ENCODE results near the gene PPIF.

The PPIF gene

DNA sequence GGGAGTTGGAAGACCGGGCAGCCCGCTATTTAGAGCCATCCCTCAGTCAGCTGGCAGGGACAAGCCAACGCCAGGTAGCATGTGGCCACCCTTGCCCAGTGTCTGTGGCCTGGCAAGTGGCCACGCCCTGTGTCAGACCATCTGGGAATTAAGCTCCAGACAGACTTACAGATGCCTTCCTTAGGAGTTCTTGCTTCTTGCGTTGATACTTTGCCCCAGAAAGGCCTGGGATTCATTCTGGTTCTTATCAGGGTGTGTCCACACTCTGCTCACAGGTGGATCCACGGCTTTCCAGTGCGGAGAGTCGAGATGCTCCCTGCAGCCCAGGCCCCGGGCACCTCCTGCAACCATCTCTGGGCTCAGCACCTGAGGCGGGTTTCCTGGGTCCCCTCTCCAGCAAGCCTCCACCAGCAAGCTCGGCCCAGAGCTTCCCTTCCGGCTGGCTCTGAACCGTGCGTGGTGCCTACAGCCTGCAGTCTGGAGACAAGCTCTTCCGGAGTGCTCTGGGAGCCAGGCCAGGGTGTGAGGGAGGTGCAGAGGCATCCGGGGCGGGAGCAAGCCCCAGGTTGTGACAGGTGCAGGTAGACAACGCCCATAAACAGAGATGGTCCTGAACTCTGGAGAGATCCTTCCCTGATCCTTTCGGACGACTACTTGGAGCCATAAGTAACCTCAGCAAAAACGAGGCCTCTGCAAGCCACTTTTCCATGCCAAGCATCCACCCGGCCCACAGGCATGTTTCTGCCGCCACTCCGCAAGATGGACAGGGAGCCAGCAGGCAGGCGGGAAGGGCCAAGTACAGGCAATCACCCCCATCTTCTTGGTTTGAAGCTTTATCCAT, 32.3 kb upstream of the PPIF start:
- DNase-seq = no peak

- no peak for DNase-seq
Measured at GRCh38 chr10:79315602-79315920, 31.7 kb upstream of the PPIF start.

- peak; percentile 67 for DNase-seq
Measured at GRCh38 chr10:79316671-79317431, 30.4 kb upstream of the PPIF start.

GRCh38 chr10:79318369-79318768, 28.9 kb upstream of the PPIF start:
- peak; percentile 20 for DNase-seq

DNA sequence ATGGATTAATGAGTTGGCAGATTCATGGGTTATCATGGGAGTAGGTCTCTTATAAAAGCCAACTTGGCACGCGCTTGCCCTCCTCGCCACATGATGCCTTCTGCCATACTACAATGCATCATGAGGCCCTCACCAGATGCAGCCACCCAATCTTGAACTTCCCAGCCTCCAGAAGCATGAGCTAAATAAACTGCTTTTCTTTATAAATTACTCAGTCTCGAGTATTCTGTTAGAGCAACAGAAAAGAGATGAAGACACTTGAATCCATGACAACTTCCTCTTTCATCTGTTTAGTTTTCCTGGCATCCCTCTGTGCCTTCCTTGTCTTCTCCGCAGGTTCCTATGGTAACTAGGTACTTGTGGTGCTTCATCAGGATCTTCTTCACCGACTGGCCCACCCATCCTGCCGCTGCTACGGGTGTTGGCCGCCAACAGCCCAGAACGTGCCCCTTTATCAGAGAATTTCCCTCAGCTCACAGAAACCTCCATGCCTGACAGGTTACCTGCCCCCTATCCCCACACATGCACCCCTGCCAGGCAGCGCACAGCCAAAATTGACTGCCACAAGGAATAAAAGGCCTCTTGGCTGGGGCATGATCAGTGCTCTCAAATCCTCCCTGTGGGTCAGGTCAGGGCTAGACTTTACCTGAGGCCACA, 28.0 kb upstream of the PPIF start:
- DNase-seq = no peak

DNA sequence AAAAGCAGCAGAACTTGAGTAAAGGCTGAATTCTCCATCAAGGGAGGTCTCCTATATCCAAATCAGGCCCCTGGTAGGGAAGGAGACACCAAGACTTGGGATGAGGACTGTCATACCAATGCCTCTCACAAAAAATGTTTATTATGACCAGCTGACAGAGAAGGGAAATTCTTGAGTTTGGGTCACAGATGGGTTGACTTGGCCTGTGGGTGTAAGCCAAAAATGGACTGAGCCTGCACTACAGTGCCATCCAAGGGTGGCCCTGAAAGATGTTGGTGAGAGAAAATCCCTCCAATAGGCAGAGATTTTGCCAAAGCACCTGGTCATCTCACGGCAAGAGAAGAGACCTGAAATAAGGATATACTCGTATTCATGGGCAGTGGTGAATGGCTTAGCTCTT, 27.0 kb upstream of the PPIF start:
- DNase-seq = no peak

DNA sequence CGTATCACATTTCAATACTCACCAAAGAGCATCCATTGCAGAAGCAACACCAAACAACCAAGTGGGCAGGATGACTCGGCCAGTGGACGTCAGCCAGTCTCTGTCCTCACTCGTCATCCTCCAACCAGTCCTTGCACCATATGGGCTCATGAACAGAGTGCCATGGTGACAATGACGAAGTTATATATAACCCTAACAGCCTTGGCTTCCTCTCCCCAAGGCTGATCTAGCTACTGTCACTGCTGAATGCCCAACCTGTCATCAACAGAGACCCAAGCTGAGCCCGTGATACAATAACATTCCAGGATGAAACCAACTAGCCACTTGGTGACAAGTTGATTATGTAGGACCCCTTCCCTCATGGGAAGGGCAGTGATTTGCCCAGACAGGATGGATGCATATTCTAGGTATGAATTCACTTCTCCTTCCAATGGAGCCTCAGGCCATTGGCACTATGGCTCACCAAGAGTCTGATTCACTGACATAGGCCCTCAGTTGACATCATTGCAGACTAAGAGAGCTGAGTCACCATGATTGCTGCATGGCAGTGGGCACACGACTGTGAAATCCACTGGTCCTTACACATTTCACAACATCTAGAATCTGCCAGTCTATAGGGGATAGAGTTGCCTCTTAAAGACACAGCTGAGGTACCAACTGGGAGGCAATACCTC, 26.3 kb upstream of the PPIF start:
- DNase-seq = peak; percentile 71

- no peak for DNase-seq
Measured at GRCh38 chr10:79321494-79321882, 25.8 kb upstream of the PPIF start.

DNA sequence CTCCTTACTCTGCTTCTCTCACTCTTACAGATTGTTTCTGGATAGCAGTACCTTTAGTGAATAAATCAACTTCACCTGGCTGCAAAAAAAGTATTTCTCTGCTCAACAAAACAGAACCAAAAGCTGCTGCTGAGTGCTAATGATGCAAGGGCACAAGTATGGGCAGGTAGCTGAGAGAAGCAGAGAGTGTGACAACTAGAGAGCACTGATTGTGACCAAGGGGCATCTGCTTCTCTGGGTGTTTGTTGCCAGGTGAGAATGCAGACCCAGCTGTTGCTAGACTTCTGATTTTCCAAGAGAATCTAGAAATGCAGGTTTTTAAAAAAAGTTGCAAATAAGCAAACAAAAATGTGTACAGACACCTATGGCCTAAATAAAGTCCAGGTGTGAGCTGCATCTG, 25.3 kb upstream of the PPIF start:
- no peak for DNase-seq

DNA sequence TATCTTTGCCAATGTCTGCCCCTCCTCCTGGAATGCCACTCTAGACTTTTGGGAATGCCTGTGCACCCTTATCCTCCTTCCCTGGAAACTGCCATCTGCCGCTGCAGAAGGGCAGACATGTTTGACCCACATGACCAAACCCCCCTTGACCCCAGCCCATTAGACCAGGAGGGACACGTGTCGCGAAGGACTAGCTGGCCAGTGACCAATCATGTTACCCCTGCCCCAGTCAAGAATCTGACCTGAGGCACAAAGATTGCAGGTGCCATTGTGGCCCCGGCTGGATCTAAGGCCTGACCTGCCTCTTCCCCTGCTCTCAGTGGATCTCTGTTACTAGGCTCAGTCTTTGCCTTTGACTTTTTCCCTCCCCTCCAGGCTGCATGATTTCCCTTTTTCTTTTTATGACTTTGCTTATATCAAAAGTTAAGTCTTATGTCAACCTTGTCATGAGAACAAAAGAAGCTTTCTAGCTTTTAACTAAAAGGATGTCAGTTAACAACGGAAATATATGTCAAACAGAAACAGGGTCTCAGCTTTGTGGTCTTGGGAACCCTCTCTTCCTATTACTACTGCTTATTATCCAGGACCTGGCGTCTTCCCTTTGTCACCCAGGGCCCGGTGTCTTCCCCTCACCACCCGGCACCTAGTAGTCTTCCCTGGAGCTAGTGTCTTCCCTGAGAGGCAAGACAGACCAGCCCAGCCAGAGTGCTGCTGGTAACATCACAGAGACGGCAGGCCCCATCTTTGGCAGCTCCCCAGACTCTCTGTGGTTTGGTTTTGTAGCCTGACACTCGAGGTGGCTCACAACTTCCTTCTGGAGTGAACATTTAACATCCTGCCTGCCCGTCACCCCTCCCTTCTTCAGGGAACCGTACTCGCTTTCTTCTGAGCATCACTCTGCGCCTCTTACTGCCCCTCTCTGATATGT, 24.4 kb upstream of the PPIF start:
- DNase-seq = peak; percentile 89

DNA sequence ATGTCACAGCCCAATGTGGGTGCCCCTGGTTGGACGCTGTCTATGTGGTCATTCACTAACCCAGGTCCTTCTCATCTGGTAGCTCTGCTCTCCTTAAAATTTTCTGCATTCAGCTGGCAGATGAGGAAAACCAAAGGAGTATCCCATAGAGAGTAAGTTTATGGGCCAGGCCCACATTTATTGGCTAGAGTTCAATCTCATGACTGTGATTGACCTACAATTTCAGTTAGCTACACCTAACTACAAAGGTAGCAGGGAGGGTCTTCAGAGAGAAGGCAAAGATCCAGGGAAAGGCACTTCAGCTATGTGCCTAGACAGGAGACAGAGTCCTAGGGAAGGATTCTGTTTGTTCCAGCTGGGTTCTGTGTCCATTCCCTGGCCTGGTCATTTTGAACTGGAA, 23.7 kb upstream of the PPIF start:
- no peak for DNase-seq

- DNase-seq = no peak
Measured at GRCh38 chr10:79324032-79324695, 23.1 kb upstream of the PPIF start.

GRCh38 chr10:79326361-79327089, 20.7 kb upstream of the PPIF start:
- no peak for DNase-seq

DNA sequence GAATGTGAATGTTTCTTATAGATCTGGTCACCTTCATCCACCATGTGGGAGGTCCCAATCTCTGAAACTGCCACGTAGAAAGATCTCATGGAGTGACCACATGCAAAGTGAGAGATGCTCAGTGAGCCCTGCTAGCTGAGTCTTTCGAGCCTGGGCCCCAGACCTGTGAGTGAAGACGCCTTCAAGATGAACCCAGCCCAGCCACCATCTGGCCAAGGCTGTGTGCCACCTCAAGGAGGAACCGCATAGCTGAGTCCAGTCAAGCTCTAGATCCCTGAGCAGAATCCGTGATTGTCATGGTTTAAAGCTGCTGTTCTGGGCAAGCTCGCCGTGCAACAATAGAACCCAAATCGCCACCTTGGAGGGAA, 20.2 kb upstream of the PPIF start:
- no peak for DNase-seq

DNA sequence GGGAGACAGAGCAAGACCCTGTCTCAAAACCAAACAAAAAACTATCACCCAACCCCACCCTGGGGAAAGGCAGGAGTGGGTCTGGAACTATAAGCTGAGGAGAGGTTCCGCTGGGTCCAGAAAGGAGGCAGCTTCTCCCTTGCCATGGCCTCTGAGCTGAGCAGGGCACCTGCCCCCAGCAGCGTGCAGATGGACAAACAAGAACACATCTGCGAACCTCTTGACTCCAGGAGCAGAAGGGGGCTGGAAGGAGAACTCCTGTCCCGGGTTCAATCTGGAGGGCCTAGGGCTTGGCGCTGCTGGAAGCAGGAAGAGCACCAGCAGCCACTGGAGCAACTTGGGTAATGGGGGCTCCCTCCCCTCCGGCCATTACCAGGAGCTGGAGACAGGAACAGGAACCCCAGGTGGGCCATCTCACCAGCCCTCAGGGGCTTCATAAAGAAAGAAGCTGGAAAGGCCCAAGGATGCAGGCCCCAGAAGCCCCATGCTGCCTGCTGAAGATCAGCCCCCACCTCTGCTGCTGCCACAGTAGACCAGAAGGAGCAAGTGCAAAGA, 19.0 kb upstream of the PPIF start:
- DNase-seq = no peak

DNA sequence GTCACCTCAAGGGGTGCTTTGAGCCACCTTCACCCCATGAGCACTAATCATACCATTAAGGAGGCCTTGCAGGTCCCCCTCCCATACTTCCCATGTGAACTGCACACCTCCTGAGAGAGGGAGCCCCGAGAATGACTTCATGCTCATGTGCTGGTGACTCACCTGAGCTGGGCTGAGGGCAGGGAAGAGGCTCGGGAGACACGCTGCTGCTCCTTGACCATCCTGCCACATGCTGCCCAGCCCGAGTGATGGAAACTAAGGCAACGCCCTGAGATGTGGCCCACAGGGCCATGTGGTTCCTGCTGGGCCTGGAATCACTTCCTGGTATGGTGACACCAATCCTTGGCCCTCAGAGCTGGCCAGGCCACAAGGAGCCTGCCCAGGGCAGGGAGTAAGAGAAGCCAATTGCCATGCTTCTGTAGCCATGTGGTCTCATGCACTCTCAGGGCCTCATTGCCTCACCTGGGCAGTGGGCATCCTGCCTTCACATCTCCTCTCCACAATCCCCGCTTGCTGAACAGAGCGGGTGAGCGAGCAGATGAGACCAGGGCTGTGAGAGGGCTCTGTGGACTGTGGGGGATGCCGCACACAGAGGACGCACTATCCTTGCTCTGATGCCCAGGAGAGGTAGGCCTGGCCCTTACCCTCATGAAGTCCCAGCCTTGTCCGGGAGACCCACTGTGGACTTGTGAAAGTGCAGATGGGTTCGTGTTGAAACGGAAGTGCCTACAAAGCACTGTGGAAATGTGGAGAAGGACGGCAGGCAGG, 18.3 kb upstream of the PPIF start:
- peak; percentile 25 for DNase-seq

GRCh38 chr10:79329529-79329928, 17.7 kb upstream of the PPIF start:
- no peak for DNase-seq

DNA sequence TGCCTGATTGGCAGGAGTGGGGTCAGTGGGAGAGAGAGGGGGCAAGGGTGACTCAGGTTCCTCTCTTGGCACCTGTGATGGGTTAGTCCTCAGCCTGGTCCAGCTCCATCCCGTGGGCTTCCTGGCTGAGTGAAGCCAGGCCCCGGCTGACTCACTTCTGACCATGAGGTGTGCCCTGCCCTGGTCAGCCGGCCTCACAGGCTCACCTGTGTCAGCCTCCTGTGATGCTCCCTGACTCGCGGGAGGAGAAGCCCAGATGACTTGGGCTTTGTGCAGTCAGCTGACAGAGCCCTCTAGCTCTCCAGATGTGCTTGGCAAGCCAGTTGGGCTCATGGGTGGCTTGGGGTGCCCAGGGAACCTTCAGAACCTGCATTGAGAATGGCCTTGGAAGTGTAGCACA, 16.0 kb upstream of the PPIF start:
- DNase-seq = peak; percentile 35

DNA sequence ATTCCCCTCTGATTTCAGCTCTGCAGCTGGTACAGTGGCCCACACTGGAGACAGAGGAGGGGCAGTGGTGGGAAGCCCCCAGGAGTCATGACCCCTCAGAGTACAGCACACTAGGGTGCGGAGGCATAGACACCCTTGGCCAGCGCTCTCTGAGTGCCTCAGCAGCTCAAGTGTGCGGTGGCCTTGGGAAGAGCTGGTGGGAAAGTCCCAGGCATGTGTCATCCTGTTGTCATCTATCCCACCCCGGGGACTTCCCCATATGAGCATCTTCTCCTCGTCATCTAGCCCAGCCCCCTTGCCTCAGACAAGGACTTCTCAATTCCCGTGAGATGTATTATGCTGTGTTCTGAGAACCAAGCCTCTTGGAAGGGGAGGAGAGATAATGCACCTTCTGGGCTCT, 15.6 kb upstream of the PPIF start:
- peak; percentile 94 for DNase-seq

Measured in activated CD4-positive, alpha-beta T cell treated with anti-CD3 and anti-CD28 coated beads, Interleukin-2, amount 50 U/mL, for 16 hours (primary cell).